ENCODE data around the gene KLF15. TPM values are rescaled to one million over a fixed set of nuclear protein-coding genes. Genes with fewer than 3 reads are reported as not detected.

KLF15 gene
- total RNA-seq, 2 experiments from 2014 or later, result 0.62 to 0.89 TPM

DNA sequence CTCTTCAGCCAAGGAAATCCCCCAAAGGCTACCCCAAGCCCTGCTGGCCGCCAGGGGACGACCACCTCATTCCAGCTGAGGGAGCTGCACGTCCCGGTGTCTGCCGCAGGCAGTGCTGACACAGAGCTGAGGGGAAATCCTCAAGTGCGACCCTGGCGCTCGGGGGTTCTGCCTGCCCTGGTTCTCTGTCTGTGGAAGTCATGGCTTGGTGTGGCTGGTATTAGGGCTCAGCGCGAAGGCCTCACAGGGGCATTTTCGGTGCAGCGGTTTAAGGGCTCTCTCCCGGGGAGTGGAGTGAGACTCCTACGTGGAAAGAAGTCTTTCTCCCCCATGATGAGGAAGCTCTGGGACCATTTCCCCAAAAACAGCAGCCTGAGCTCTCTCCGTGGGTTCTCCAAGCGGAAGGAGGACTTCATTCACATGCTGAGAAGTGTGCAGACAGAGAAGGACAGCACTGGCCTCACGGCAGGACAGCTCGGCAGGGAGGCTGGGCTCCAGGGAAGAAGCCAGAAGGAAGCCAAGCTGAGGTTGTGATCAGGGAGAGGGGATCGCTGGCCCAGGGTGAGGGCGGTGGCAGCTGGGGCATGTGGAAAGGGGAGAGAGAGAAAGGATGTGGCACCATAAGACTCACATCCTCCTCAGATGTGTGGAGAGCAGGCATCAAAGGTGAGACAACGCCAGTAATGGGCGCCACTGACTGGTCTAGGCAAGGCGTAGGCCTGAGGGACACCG, 48.6 kb downstream of the KLF15 start:
- intact Hi-C loops (cut with micrococcal nuclease), result no loop called here
- H3K36me3 Mint-ChIP-seq (ENCODE audit: low read depth), result no peaks in the 10 kb centered on the region
- CTCF ChIA-PET, result no interaction called here

DNA sequence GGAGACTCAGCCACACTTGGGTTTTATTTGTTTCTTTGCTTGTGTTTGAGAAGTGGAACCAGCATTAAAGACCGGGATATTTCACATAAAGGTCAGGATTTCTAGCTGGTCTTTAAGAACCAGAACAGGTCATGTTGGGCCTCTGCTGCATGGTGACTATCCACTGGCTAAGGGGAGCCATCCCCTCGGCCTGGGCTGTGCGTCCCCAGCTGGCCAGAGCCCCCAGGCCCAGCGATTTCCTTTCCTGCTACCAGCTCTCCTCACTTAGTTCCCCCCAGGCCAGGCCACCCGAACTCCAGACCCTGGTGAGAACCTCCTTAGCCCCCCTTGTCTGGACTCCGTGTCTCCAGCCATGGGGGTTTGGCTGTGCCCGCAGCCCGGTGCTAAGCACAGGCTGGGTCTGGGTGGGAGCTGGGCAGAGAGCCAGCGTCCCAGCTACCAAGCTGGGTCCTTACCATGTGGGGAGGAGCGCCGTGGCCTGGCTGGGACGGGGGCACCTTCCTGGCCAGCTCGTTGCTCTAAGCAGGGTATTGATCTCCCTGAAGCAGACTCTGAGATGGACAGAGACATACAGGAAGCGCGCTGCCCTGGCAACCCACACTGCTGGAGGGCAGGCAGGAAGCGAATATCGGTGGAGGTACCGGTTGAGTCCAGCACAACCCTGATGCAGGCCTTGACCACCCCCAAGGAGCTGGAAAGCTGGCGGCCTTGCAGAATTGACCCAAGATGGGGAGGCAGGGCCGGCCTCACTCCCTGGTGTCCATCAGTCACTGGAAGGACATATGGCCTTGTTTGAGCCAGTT, 49.4 kb downstream of the KLF15 start:
- Mint-ChIP-seq H3K9me3 (peaks cover 13% of the 10 kb centered on the region), H3K27me3 (ENCODE audit: low read depth) (no peaks in the 10 kb centered on the region), H3K36me3 (ENCODE audit: low read depth) (peaks cover 3% of the 10 kb centered on the region), H3K27ac (no peak overlapping the region), H3K4me1 (ENCODE audit: low read depth) (no peaks in the 10 kb centered on the region), H3K4me3 (no peak overlapping the region)
- intact Hi-C loops (cut with micrococcal nuclease), result no loop called here
- CTCF ChIA-PET, result no interaction called here
- no peak for DNase-seq

More for the DNA sequence above, 48.6 kb downstream of the KLF15 start:
- H3K27ac Mint-ChIP-seq, result no peak overlapping the region
- DNase-seq, result no peak
- no peaks in the 10 kb centered on the region for H3K27me3 Mint-ChIP-seq (ENCODE audit: low read depth)
- H3K4me1 Mint-ChIP-seq (ENCODE audit: low read depth), result no peaks in the 10 kb centered on the region
- no peak overlapping the region for H3K4me3 Mint-ChIP-seq
- peaks cover 6% of the 10 kb centered on the region for H3K9me3 Mint-ChIP-seq

DNA sequence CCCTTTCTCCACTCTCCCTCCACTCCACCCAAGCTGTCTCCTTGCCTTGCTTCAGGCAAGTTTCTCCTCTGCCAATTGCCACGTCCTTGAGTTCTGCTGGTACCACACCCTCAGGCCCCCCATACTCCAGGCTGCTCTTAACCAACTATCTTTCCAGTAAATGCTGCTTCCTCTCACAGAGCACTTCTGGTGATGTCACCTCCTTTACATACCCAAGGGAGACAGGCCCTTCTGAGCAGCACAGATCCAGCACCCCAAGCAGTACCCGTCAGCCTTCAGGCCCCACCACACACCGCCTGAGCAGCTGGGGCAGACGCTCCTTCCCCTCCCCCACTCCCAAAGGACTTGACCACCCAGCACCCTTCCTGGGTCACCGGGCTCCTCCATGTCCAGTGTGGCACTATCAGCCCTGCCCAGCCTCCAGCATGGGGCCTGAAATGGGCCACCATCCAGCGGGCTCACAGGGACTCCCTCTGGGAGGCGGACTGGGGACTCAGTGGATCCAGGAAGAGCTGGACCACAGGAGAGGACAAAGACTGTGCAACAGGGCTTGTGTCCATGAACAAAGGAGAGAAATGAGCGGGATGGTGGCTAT, 50.2 kb downstream of the KLF15 start:
- Mint-ChIP-seq H3K36me3 (ENCODE audit: low read depth) (peaks cover 3% of the 10 kb centered on the region), H3K27me3 (ENCODE audit: low read depth) (no peaks in the 10 kb centered on the region), H3K27ac (no peak overlapping the region), H3K4me3 (no peak overlapping the region), H3K9me3 (peaks cover 13% of the 10 kb centered on the region), H3K4me1 (ENCODE audit: low read depth) (no peaks in the 10 kb centered on the region)
- intact Hi-C loops (cut with micrococcal nuclease), result no loop called here
- no peak for DNase-seq
- CTCF ChIA-PET, result interaction anchor here (1.3 kb wide), 1 partner anchor 108 kb away, joined by 3 read pairs; no protein-coding TSS in a partner anchor

DNA sequence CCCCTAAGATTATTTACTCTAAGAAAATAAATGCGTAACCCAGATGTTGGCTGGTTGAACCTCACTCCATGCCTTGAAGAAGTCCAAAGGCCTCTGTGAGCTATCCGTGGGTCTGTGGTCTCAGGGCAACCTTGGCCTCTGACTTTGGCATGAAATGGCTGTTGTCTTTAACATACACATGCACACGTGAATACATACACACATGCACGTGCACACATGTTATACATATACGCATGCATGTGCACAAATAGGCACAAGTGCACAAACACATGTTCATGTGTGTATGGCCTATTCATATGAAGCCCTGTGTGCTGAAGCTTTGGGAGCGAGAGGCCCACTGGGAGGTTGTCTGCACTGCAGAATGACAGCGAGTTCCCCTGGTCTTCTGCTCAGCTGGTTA, 50.8 kb downstream of the KLF15 start:
- H3K4me1 Mint-ChIP-seq (ENCODE audit: low read depth), result no peaks in the 10 kb centered on the region
- H3K27ac Mint-ChIP-seq, result no peak overlapping the region
- DNase-seq, result no peak
- no peak overlapping the region for H3K4me3 Mint-ChIP-seq
- no peaks in the 10 kb centered on the region for H3K27me3 Mint-ChIP-seq (ENCODE audit: low read depth)
- peaks cover 13% of the 10 kb centered on the region for H3K9me3 Mint-ChIP-seq
- intact Hi-C loops (cut with micrococcal nuclease), result no loop called here
- peaks cover 3% of the 10 kb centered on the region for H3K36me3 Mint-ChIP-seq (ENCODE audit: low read depth)
- CTCF ChIA-PET, result interaction anchor here (0.6 to 1.3 kb wide), 2 partner anchors 70 to 107 kb away, joined by 3 read pairs; no protein-coding TSS in a partner anchor

DNA sequence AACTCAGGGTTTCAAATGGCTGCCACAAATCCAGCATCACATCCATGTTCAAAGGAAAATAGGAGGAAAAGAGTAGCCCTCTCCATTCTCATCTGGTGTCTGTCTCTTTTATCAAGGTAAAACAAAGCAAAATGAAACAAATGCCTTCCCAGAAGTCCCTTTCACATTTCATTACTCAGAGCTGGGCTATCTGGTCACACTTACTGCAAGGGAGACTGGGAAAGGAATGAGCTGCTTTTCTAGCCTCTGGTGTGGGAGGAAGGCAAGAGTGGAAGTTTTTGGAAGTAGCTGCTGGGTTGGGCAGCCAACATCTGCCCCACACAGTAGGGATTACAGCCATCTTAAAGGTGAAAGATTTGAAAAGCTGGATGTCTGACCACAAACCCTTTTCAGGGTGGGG, 51.8 kb downstream of the KLF15 start:
- intact Hi-C loops (cut with micrococcal nuclease), result no loop called here
- no peak for DNase-seq

DNA sequence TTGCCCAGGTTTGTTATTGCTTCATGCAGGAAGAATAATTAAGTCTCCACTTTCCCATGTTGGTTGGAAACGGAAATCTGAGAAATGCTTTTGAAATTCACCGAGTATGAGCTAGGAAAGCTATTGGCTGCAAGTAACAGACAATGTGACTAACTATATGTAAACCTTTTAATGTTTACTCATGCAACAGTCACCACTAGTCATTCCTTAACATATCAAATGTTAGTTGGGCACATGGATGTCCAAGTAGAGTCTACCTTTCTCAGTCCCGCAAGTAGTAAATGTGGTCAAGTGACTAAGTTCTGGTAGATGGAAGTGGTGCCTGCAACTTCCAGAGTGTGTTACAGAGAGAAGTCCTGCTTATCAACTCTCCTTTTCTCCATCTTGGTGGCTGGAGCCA, 52.5 kb downstream of the KLF15 start:
- no peaks in the 10 kb centered on the region for H3K4me1 Mint-ChIP-seq (ENCODE audit: low read depth)
- no peak overlapping the region for H3K27ac Mint-ChIP-seq
- H3K36me3 Mint-ChIP-seq (ENCODE audit: low read depth), result peaks cover 3% of the 10 kb centered on the region
- intact Hi-C loops (cut with micrococcal nuclease), result no loop called here
- H3K9me3 Mint-ChIP-seq, result peaks cover 13% of the 10 kb centered on the region
- H3K4me3 Mint-ChIP-seq, result no peak overlapping the region
- peaks cover 6% of the 10 kb centered on the region for H3K27me3 Mint-ChIP-seq (ENCODE audit: low read depth)
- no peak for DNase-seq
- CTCF ChIA-PET, result no interaction called here

More for the DNA sequence above, 51.8 kb downstream of the KLF15 start:
- H3K4me1 Mint-ChIP-seq (ENCODE audit: low read depth), result no peaks in the 10 kb centered on the region
- H3K27me3 Mint-ChIP-seq (ENCODE audit: low read depth), result peaks cover 3% of the 10 kb centered on the region
- no peak overlapping the region for H3K27ac Mint-ChIP-seq
- CTCF ChIA-PET, result interaction anchor here (1.3 kb wide), 1 partner anchor 106 kb away, joined by 3 read pairs; no protein-coding TSS in a partner anchor
- peaks cover 3% of the 10 kb centered on the region for H3K36me3 Mint-ChIP-seq (ENCODE audit: low read depth)
- H3K4me3 Mint-ChIP-seq, result no peak overlapping the region
- peaks cover 13% of the 10 kb centered on the region for H3K9me3 Mint-ChIP-seq

DNA sequence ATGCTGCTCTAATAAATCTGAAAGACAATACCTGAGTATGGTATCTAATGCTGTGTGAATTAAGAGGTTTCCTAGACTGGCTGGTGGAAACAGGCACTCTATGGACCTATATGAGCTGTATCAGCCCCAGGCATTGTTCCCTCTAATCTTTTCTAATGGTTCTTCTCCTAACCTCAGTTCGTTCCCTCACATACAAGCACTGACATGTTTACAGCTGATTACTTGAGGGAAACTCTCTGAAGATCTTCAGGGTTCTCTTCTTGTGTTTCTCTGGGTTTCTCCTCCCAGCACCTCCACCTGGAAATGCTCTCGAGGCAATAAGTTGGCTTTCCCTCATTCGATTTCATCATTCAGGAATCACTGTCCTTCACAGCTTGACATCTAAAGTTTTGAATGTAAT, 52.9 kb downstream of the KLF15 start:
- intact Hi-C loops (cut with micrococcal nuclease), result no loop called here
- peaks cover 13% of the 10 kb centered on the region for H3K9me3 Mint-ChIP-seq
- CTCF ChIA-PET, result no interaction called here
- no peak overlapping the region for H3K27ac Mint-ChIP-seq
- H3K36me3 Mint-ChIP-seq (ENCODE audit: low read depth), result peaks cover 3% of the 10 kb centered on the region
- no peak for DNase-seq
- H3K4me3 Mint-ChIP-seq, result no peak overlapping the region
- H3K27me3 Mint-ChIP-seq (ENCODE audit: low read depth), result peaks cover 6% of the 10 kb centered on the region
- no peaks in the 10 kb centered on the region for H3K4me1 Mint-ChIP-seq (ENCODE audit: low read depth)

DNA sequence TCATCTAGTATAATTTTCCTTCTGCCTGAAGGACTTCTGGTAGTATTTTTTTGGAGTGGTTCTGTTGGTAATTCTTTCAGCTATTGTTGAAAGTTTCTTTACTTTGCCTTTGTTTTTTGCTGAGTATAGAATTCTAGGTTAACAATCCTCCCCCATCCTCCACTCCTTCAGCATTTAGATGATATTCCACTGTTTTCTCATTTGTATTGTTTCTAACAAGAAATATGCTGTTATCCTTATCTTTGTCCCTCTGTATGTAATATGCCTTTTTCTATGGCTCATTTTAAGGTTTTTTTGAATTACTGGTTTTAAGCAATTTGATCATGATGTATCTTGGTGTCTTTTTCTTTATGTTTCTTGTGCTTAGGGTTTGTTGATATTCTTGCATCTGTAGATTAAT, 53.9 kb downstream of the KLF15 start:
- peaks cover 6% of the 10 kb centered on the region for H3K27me3 Mint-ChIP-seq (ENCODE audit: low read depth)
- peaks cover 13% of the 10 kb centered on the region for H3K9me3 Mint-ChIP-seq

DNA sequence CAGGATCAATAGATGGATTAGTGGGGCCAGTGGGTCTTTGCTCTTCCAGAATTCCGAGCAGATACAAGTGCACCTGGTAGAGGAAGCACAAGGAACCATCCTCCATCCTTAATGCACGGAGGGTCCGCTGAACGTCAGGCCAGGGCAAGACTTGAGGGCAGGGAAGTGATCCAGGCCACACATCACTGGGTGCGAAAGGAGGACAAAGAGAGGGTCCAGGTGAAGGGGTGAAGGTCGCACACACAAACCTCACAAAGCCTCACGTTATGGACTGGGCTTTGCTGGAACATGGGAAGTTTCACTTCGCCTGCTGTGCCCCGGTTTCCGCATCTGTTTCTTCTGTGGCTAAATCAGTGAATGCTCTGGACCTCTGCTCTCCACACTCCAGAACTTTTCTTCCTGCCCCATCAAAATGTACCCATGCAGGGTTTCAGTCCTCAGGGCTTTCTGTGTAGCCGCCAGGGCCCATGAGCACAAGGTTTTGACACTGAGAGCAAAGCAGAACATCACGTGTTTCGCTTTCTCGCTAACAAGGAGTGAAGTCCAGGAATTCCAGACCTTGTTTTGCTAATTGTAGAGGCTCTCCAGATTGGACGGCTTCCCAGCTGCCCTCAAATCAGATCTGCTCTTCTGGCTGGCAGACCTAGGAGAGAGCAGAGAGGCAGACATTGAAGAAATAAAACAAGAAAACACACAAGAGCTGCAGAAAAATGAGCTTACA, 56.3 kb downstream of the KLF15 start:
- DNase-seq, result no peak
- Mint-ChIP-seq H3K4me1 (ENCODE audit: low read depth) (no peaks in the 10 kb centered on the region), H3K4me3 (no peak overlapping the region), H3K27me3 (ENCODE audit: low read depth) (peaks cover 6% of the 10 kb centered on the region), H3K27ac (no peak overlapping the region), H3K36me3 (ENCODE audit: low read depth) (peaks cover 3% of the 10 kb centered on the region), H3K9me3 (peaks cover 13% of the 10 kb centered on the region)
- CTCF ChIA-PET, result no interaction called here
- intact Hi-C loops (cut with micrococcal nuclease), result no loop called here

More for the DNA sequence above, 53.9 kb downstream of the KLF15 start:
- peaks cover 3% of the 10 kb centered on the region for H3K36me3 Mint-ChIP-seq (ENCODE audit: low read depth)
- CTCF ChIA-PET, result interaction anchor here (0.7 kb wide), 1 partner anchor 309 kb away, joined by 3 read pairs; no protein-coding TSS in a partner anchor
- intact Hi-C loops (cut with micrococcal nuclease), result no loop called here
- H3K27ac Mint-ChIP-seq, result no peak overlapping the region
- no peaks in the 10 kb centered on the region for H3K4me1 Mint-ChIP-seq (ENCODE audit: low read depth)
- DNase-seq, result no peak
- no peak overlapping the region for H3K4me3 Mint-ChIP-seq

DNA sequence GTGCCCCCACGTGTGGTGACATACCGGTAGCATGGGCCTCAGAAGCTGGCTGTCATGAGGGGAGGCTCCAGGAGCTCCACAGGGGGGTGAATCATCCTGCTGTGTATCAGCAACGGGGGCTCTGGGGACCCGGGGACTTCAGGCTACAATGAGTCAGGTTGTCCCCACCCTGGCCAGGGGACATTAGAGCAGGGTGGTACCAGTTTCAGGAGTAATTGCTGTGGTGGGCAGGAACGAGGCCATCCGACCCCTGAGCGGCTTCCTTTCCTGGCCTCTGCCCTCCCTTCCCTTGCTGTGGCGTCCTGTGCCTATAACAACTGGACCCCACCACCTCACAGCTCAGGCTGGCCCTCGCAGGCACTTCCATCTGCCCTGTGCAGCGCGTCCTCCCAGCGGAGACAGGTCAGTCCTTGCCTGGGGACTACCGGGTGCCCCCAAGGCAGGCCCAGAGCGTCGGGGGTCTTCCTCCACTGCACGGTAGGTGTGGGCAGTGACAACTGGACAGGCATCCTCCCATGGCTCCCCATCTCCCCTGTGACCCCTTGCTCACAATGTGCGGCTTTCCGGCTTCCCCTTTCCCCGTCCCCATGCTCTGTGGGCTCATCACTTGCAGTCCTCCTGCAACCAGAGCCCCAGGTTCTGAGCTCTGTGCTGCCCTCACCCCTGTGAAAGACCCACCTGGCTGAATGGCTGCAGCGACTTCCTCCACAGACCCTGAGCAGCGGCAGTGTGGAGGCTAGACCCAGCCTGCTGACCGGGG, 57.0 kb downstream of the KLF15 start:
- Mint-ChIP-seq H3K36me3 (ENCODE audit: low read depth) (peaks cover 3% of the 10 kb centered on the region), H3K4me3 (no peak overlapping the region), H3K9me3 (peaks cover 13% of the 10 kb centered on the region), H3K4me1 (ENCODE audit: low read depth) (no peaks in the 10 kb centered on the region), H3K27ac (no peak overlapping the region), H3K27me3 (ENCODE audit: low read depth) (peaks cover 6% of the 10 kb centered on the region)
- DNase-seq, result no peak
- intact Hi-C loops (cut with micrococcal nuclease), result no loop called here
- CTCF ChIA-PET, result no interaction called here

DNA sequence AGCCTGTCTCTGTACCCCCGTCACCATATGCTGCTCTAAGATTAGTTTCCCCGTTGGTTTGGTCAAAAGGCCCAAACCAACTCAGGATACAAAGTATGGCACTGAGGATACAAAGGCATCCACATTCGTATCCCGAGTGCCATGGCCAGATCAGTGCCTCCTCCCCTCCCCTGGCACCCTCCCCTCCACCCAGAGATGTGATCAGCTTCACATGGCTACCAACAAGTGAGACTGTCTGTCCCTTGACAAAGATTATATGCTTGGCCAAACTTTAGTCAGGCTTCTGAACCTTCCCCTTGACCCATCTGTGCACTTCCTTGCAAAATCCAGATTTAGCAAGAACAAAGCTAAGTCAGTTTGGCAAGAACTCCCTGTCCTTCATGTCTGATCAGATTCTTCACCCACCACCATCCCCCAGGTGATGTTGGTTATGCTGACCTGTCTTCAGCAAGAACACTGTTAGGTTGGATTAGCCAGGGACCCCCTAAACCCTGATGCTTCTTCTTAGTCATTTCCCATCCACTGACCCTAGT, 61.7 kb downstream of the KLF15 start:
- no peaks in the 10 kb centered on the region for H3K4me1 Mint-ChIP-seq (ENCODE audit: low read depth)
- no peaks in the 10 kb centered on the region for H3K36me3 Mint-ChIP-seq (ENCODE audit: low read depth)
- H3K27ac Mint-ChIP-seq, result no peak overlapping the region
- H3K9me3 Mint-ChIP-seq, result no peaks in the 10 kb centered on the region
- CTCF ChIA-PET, result no interaction called here
- no peak overlapping the region for H3K4me3 Mint-ChIP-seq
- H3K27me3 Mint-ChIP-seq (ENCODE audit: low read depth), result peaks cover 13% of the 10 kb centered on the region
- DNase-seq, result no peak
- intact Hi-C loops (cut with micrococcal nuclease), result no loop called here
